C4-2B (cell line): ENCODE results near the gene PRKG1.

Source experiments
- ZFX ChIP-seq: fragments of 450-650 bp; IDR thresholded peaks from 2 replicates; pipeline ENCODE4 v1.6.1; 2017
- TF ChIP-seq, protein P1 (sequence below): fragments of 450-650 bp; conservative IDR thresholded peaks from 2 replicates; pipeline ENCODE4 v1.5.1; 2017; ENCODE audit warnings: mild to moderate bottlenecking

DNA sequence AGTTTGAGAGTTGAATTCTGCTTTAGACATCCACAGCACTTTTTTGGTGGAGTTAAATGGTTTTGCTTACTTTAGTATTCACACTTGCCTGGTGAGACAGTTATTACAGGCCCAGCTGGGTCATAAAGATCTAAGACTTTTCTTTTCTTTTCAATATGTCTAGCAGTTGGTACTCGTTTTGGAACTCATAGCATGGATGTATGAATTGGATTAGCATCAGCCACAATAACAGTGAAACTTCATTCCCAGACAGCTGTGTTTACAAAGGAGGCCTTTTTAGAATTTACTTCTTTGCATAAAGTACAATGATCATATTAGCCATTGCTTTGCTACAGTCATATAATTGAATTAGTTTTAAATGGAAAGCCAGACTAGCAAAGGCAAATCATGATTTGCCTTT is 1071.3 kb downstream of the PRKG1 start:
- TF ChIP-seq, protein P1, sequence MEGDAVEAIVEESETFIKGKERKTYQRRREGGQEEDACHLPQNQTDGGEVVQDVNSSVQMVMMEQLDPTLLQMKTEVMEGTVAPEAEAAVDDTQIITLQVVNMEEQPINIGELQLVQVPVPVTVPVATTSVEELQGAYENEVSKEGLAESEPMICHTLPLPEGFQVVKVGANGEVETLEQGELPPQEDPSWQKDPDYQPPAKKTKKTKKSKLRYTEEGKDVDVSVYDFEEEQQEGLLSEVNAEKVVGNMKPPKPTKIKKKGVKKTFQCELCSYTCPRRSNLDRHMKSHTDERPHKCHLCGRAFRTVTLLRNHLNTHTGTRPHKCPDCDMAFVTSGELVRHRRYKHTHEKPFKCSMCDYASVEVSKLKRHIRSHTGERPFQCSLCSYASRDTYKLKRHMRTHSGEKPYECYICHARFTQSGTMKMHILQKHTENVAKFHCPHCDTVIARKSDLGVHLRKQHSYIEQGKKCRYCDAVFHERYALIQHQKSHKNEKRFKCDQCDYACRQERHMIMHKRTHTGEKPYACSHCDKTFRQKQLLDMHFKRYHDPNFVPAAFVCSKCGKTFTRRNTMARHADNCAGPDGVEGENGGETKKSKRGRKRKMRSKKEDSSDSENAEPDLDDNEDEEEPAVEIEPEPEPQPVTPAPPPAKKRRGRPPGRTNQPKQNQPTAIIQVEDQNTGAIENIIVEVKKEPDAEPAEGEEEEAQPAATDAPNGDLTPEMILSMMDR: no peak
- no peak for TF ChIP-seq ZFX
